GM12892 (cell line): ENCODE measurements around the gene PLAU.

ENCODE experiments used
- POLR2A ChIP-seq: IDR thresholded peaks from 2 replicates; pipeline ENCODE4 v1.6.1; 2011; ENCODE audit warnings: low read depth, low read length, control low read depth
- POLR2AphosphoS5 ChIP-seq: IDR thresholded peaks from 2 replicates; pipeline ENCODE4 v1.6.1; 2011; ENCODE audit warnings: low read depth, low read length, control low read depth

GRCh38 chr10:73923935-73924598 is 13.1 kb downstream of the PLAU start:
- TF ChIP-seq POLR2A = no peak
- TF ChIP-seq POLR2AphosphoS5 = no peak
